ENCODE results near the gene PPP6R1. TPM values are rescaled to one million over a fixed set of nuclear protein-coding genes. Genes with fewer than 3 reads are reported as not detected.

PPP6R1 gene
- total and polyA plus RNA-seq, 4 donors: 37.3 to 86.3 (median 48.1) TPM

DNA sequence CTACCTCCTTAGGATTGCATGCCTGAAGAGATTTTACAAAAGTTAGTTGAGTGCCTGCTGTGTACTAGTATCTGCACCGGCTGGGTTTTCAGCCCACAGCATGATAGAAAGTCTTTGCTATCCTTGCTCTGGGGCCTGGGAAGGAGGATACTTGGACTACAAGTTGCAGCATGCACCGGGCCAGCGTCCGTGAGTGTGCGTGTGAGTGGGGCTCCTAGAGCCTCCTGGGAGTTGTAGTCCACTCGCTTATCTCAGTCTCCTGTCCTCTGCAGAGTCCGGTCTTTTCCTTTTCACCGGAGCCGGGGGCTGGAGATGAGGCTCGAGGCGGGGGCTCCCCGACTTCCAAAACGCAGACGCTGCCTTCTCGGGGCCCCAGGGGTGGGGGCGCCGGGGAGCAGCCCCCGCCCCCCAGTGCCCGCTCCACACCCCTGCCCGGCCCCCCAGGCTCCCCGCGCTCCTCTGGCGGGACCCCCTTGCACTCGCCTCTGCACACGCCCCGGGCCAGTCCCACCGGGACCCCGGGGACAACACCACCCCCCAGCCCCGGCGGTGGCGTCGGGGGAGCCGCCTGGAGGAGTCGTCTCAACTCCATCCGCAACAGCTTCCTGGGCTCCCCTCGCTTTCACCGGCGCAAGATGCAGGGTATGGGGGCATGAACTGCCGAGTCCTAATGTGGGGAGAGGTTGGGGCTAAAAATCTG is 45.6 kb upstream of the PPP6R1 start:
- DNase-seq: peak; percentile 38 to 42 (median 41)
- no peak overlapping the region for H3K9ac ChIP-seq (ENCODE audit: insufficient read depth in 1 of 2, low read length in 2 of 2)
- H3K27me3 ChIP-seq (ENCODE audit: control insufficient read depth in 3 of 3, insufficient read depth in 3 of 3, low read length in 2 of 3): no peaks in the 10 kb centered on the region
- WGBS, 2 donors: 91 to 93% methylated on average over 39 of the region's 39 CpGs
- H3K4me3 ChIP-seq: no peak overlapping the region
- H3K27ac ChIP-seq (ENCODE audit: low read depth in 1 of 2, low read length in 1 of 2): no peak overlapping the region
- TF ChIP-seq, protein P1, sequence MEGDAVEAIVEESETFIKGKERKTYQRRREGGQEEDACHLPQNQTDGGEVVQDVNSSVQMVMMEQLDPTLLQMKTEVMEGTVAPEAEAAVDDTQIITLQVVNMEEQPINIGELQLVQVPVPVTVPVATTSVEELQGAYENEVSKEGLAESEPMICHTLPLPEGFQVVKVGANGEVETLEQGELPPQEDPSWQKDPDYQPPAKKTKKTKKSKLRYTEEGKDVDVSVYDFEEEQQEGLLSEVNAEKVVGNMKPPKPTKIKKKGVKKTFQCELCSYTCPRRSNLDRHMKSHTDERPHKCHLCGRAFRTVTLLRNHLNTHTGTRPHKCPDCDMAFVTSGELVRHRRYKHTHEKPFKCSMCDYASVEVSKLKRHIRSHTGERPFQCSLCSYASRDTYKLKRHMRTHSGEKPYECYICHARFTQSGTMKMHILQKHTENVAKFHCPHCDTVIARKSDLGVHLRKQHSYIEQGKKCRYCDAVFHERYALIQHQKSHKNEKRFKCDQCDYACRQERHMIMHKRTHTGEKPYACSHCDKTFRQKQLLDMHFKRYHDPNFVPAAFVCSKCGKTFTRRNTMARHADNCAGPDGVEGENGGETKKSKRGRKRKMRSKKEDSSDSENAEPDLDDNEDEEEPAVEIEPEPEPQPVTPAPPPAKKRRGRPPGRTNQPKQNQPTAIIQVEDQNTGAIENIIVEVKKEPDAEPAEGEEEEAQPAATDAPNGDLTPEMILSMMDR (IDR thresholded peaks at IDR 0.05; ENCODE audit: control extremely low read depth, extremely low read depth): no peak
- peaks cover 0 to 8% (median 3%) of the 10 kb centered on the region in 5 donors for H3K4me1 ChIP-seq (ENCODE audit: control insufficient read depth in 5 of 5, insufficient read depth in 5 of 5, low read length in 5 of 5)
- H3K36me3 ChIP-seq (ENCODE audit: control insufficient read depth in 4 of 4, insufficient read depth in 4 of 4, low read length in 4 of 4): peaks cover 0 to 14% (median 6%) of the 10 kb centered on the region in 4 donors
- H3K9me3 ChIP-seq (ENCODE audit: control insufficient read depth in 4 of 4, insufficient read depth in 3 of 4, low read length in 3 of 4): no peaks in the 10 kb centered on the region
- ATAC-seq (ENCODE audit: insufficient read depth, low FRiP score): no peak

- ATAC-seq (ENCODE audit: insufficient read depth, low FRiP score) (no peak), DNase-seq (no peak)
- H3K27ac ChIP-seq (ENCODE audit: low read depth in 1 of 2, low read length in 1 of 2): no peak overlapping the region
- no peaks in the 10 kb centered on the region for H3K9me3 ChIP-seq (ENCODE audit: control insufficient read depth in 4 of 4, insufficient read depth in 3 of 4, low read length in 3 of 4)
- no peak overlapping the region for H3K4me3 ChIP-seq
- no peaks in the 10 kb centered on the region for H3K27me3 ChIP-seq (ENCODE audit: control insufficient read depth in 3 of 3, insufficient read depth in 3 of 3, low read length in 2 of 3)
- H3K4me1 ChIP-seq (ENCODE audit: control insufficient read depth in 5 of 5, insufficient read depth in 5 of 5, low read length in 5 of 5): peaks cover 0 to 8% (median 3%) of the 10 kb centered on the region in 5 donors
- WGBS, 2 donors: 93 to 97% methylated on average over 11 of the region's 11 CpGs
- H3K9ac ChIP-seq (ENCODE audit: insufficient read depth in 1 of 2, low read length in 2 of 2): no peak overlapping the region
- peaks cover 0 to 12% (median 5%) of the 10 kb centered on the region in 4 donors for H3K36me3 ChIP-seq (ENCODE audit: control insufficient read depth in 4 of 4, insufficient read depth in 4 of 4, low read length in 4 of 4)
- TF ChIP-seq, protein P1 (IDR thresholded peaks at IDR 0.05; ENCODE audit: control extremely low read depth, extremely low read depth): no peak
Measured at GRCh38 chr19:55303477-55303876, 44.7 kb upstream of the PPP6R1 start.

- Histone ChIP-seq H3K36me3 (ENCODE audit: control insufficient read depth in 4 of 4, insufficient read depth in 4 of 4, low read length in 4 of 4) (peaks cover 0 to 13% (median 5%) of the 10 kb centered on the region in 4 donors), H3K27me3 (ENCODE audit: control insufficient read depth in 3 of 3, insufficient read depth in 3 of 3, low read length in 2 of 3) (no peaks in the 10 kb centered on the region), H3K9me3 (ENCODE audit: control insufficient read depth in 4 of 4, insufficient read depth in 3 of 4, low read length in 3 of 4) (no peaks in the 10 kb centered on the region), H3K4me1 (ENCODE audit: control insufficient read depth in 5 of 5, insufficient read depth in 5 of 5, low read length in 5 of 5) (peaks cover 0 to 8% (median 3%) of the 10 kb centered on the region in 5 donors), H3K27ac (ENCODE audit: low read depth in 1 of 2, low read length in 1 of 2) (no peak overlapping the region), H3K4me3 (no peak overlapping the region), H3K9ac (ENCODE audit: insufficient read depth in 1 of 2, low read length in 2 of 2) (peak overlapping the region in 1 of 2 donors; percentile 51)
- TF ChIP-seq, protein P1 (IDR thresholded peaks at IDR 0.05; ENCODE audit: control extremely low read depth, extremely low read depth): no peak
- DNase-seq: no peak
- ATAC-seq (ENCODE audit: insufficient read depth, low FRiP score): no peak
- WGBS, 2 donors: 68 to 73% methylated on average over 12 of the region's 12 CpGs
Measured at GRCh38 chr19:55302318-55302703, 43.5 kb upstream of the PPP6R1 start.
